Adrenal gland (tissue), 12 donors: ENCODE data around the gene GABRR1. TPM values are rescaled to one million over a fixed set of nuclear protein-coding genes. Genes with fewer than 3 reads are reported as not detected.
"Not testable (repeated sequence)": the region's sequence is repeated elsewhere in the genome, so short reads cannot be mapped to it uniquely, and the experiment has no call there.

Experiments used
- DNase-seq, 7 donors: peaks; one replicate each; pipeline ENCODE4 v3.0.0-alpha.2; 2019 to 2020
- H3K27ac ChIP-seq, 5 donors: fragments of 200-600 bp; sonication (generic) in 4 of 5; 1 replicate in 3 of 5; 2 replicates in 2 of 5; pipeline versions ENCODE4 v1.5.1 to v1.8.0; 2016 to 2020; ENCODE audit warnings: mild to moderate bottlenecking in 1 of 5
- H3K27me3 ChIP-seq: fragments of 200-600 bp; 2 replicates; pipeline ENCODE4 v1.8.0; 2021
- H3K36me3 ChIP-seq, 2 donors: fragments of 200-600 bp; replicated peaks in 1 of 2; 1 replicate in 1 of 2; 2 replicates in 1 of 2; pipeline versions ENCODE4 v1.5.1 to v1.8.0; 2018 to 2022
- H3K4me1 ChIP-seq, 2 donors: fragments of 200-600 bp; replicated peaks in 1 of 2; 1 replicate in 1 of 2; 2 replicates in 1 of 2; pipeline versions ENCODE4 v1.5.1 to v1.8.0; 2018 to 2021
- H3K4me3 ChIP-seq, 4 donors: fragments of 200-600 bp; sonication (generic) in 3 of 4; one replicate each; pipeline ENCODE4 v1.5.1; 2016 to 2018
- H3K9me3 ChIP-seq, 3 donors: fragments of 200-600 bp; sonication (generic) in 1 of 3; replicated peaks in 1 of 3; 1 replicate in 2 of 3; 2 replicates in 1 of 3; pipeline versions ENCODE4 v1.5.1 to v1.8.0; 2016 to 2021
- POLR2A ChIP-seq, 2 donors: fragments of 450-650 bp; IDR thresholded peaks; one replicate each; pipeline ENCODE4 v1.6.1; 2017; ENCODE audit warnings: antibody characterized with exemption in 2 of 2, mild to moderate bottlenecking in 2 of 2, moderate library complexity in 1 of 2
- WGBS, 4 donors: extraction: QIAGEN DNeasy Blood & Tissue Kit in 2 of 4; methylation state at CpG; one replicate each; pipeline versions ENCODE4 v1.1.5 to v1.1.7; 2013 to 2017; 5-methylcytosine and 5-hydroxymethylcytosine counted together
- intact Hi-C, 2 donors: fragments of 100-400 bp; cut with DNase I; formaldehyde crosslinking; loops; one replicate each; pipeline versions ENCODE4 v1.14.1 to v1.15.0; 2022 to 2023
- polyA plus RNA-seq, 3 donors: library from polyadenylated mRNA; stranded (reverse); fragments of 200-250 nt in 2 of 3; fragments of 350-450 nt in 1 of 3; fragmentation: Illumina TruSeq in 1 of 3; extraction: RNeasy Lipid Tissue Mini Kit (QIAGEN cat#74804) in 1 of 3; gene quantifications; one replicate each; pipeline ENCODE4 v1.2.3, GENCODE V29; 2013 to 2014
- total RNA-seq, 9 donors: library from RNA; depleted of rRNA in 4 of 9; stranded (reverse); fragments of >200 nt in 4 of 9; fragments of 120-200 nt in 1 of 9; fragmentation: NEBNext Ultra II Directional in 1 of 9; extraction: Animal tissue kit (Norgen Biotek cat#: 25700) in 1 of 9; gene quantifications; one replicate each; pipeline versions ENCODE4 v1.1.0 to v1.2.4, GENCODE V29; 2013 to 2023
- TF ChIP-seq, protein P1 (sequence below), 6 experiments: fragments of 450-650 bp in 4 of 6; fragments of 200-600 bp in 2 of 6; sonication (generic) in 1 of 6; IDR thresholded peaks; 1 replicate in 5 of 6; 2 replicates in 1 of 6; pipeline versions ENCODE4 v1.5.1 to v1.8.0; 2016 to 2021; ENCODE audit warnings: antibody characterized with exemption in 6 of 6, mild to moderate bottlenecking in 2 of 6, moderate library complexity in 1 of 6
- donor health status: healthy with polysubstance abuse.
- donor health status: Bipolar disorder and iron deficiency.
- donor health status: DM: yes; HTN: yes; CAD: no.
- donor health status: DM: no; HTN: no; CAD: no.
- donor health status: DM: no; HTN: no; CAD: no.
- donor health status: DM: yes; HTN: yes; CAD: no.

The GABRR1 gene
- total and polyA plus RNA-seq, 12 donors = 0.06 TPM; not detected in 11

DNA sequence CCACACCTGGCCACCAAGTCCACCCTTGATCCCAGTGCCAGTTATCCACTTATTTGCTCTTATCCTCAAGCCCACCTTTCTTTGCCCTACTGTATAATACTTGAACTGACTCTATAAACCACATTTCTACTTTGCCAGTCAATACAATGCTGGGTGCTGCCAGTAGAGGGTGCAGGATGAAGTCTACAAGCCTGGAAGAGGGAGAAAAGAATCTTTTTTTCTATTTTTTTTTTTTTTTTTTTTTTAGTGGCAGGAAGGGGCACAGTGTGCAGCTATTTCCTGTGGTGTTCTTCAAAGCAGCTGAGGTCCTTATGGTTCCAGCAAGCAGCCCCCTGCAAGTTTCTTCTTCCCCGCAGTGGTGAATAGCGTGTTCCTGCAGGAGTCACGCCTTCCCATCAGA is 22.2 kb upstream of the GABRR1 start:
- Histone ChIP-seq H3K4me3 (no peak overlapping the region), H3K9me3 (no peaks in the 10 kb centered on the region), H3K4me1 (no peaks in the 10 kb centered on the region), H3K27me3 (peaks cover 4% of the 10 kb centered on the region), H3K36me3 (no peaks in the 10 kb centered on the region), H3K27ac (no peak overlapping the region)
- TF ChIP-seq, protein P1, sequence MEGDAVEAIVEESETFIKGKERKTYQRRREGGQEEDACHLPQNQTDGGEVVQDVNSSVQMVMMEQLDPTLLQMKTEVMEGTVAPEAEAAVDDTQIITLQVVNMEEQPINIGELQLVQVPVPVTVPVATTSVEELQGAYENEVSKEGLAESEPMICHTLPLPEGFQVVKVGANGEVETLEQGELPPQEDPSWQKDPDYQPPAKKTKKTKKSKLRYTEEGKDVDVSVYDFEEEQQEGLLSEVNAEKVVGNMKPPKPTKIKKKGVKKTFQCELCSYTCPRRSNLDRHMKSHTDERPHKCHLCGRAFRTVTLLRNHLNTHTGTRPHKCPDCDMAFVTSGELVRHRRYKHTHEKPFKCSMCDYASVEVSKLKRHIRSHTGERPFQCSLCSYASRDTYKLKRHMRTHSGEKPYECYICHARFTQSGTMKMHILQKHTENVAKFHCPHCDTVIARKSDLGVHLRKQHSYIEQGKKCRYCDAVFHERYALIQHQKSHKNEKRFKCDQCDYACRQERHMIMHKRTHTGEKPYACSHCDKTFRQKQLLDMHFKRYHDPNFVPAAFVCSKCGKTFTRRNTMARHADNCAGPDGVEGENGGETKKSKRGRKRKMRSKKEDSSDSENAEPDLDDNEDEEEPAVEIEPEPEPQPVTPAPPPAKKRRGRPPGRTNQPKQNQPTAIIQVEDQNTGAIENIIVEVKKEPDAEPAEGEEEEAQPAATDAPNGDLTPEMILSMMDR (IDR thresholded peaks at IDR 0.05) = peak in 2 of 6 experiments; percentile 10 to 26
- TF ChIP-seq POLR2A (IDR thresholded peaks at IDR 0.05) = no peak
- intact Hi-C loops = loop anchor here in 1 of 2 donors (5.0 kb wide), 1 partner anchor 257 kb away; no protein-coding TSS in a partner anchor
- no peak for DNase-seq
- WGBS, 4 donors = 77 to 84% (median 82%) methylated on average over 3 of the region's 3 CpGs

DNA sequence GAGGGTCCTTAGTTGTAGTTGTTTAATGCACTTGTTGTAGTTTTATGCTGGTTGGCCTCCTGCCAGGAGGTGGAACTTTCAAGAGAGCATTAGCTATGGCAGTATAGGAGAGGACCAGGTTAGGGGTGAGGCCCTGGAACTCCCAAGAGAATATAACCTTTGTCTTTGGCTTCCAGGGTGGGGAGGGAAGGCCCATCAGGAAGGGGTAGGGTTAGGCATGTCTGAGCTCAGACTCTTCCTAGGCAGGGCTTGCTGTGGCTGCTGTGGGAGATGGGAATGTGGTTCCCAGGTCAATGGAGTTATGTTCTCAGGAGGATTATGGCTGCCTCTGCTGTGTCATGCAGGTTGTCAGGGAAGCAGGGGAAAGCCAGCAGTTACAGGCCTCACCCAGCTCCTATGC is 20.0 kb upstream of the GABRR1 start:
- intact Hi-C loops = loop anchor here in 1 of 2 donors (5.0 kb wide), 1 partner anchor 255 kb away; no protein-coding TSS in a partner anchor
- no peak overlapping the region for H3K4me3 ChIP-seq
- DNase-seq = no peak
- H3K36me3 ChIP-seq = no peaks in the 10 kb centered on the region
- H3K9me3 ChIP-seq = no peaks in the 10 kb centered on the region
- H3K4me1 ChIP-seq = no peaks in the 10 kb centered on the region
- TF ChIP-seq, protein P1 (IDR thresholded peaks at IDR 0.05) = no peak
- no peak for TF ChIP-seq POLR2A (IDR thresholded peaks at IDR 0.05)
- H3K27ac ChIP-seq = no peak overlapping the region
- H3K27me3 ChIP-seq = peaks cover 4% of the 10 kb centered on the region

DNA sequence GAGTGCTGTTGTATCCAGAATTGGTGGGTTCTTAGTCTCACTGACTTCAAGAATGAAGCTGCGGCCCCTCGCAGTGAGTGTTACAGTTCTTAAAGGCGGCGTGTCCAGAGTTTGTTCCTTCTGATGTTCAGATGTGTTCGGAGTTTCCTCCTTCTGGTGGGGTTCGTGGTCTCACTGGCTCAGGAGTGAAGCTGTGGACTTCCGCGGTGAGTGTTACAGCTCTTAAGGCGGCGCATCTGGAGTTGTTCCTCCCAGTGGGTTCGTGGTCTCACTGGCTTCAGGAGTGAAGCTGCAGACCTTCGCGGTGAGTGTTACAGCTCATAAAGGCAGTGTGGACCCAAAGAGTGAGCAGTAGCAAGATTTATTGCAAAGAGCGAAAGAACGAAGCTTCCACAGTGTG is 16.4 kb upstream of the GABRR1 start:
- H3K4me1 ChIP-seq, H3K27me3 ChIP-seq, H3K36me3 ChIP-seq, H3K27ac ChIP-seq, H3K9me3 ChIP-seq, H3K4me3 ChIP-seq, intact Hi-C loops, DNase-seq: not testable (repeated sequence)
- 78 to 90% (median 86%) methylated on average over 14 to 15 of the region's 15 CpGs for WGBS, 4 donors

DNA sequence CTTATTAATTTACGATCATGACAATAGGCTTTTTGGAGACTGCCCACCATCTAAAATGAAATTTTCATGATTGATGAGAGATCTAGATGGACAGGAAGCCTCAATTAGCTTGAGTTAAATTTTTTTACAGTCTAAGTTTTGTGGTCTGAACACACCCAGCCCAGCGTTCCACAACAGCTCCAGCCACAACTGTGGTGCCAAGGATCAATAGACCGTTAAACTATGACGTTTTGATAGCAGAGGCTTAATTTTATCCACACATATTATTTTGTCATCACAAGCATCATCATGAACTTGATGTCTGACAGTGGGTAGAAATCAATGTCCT is 5.5 kb upstream of the GABRR1 start:
- no peak for TF ChIP-seq POLR2A (IDR thresholded peaks at IDR 0.05)
- TF ChIP-seq, protein P1 (IDR thresholded peaks at IDR 0.05) = no peak

DNA sequence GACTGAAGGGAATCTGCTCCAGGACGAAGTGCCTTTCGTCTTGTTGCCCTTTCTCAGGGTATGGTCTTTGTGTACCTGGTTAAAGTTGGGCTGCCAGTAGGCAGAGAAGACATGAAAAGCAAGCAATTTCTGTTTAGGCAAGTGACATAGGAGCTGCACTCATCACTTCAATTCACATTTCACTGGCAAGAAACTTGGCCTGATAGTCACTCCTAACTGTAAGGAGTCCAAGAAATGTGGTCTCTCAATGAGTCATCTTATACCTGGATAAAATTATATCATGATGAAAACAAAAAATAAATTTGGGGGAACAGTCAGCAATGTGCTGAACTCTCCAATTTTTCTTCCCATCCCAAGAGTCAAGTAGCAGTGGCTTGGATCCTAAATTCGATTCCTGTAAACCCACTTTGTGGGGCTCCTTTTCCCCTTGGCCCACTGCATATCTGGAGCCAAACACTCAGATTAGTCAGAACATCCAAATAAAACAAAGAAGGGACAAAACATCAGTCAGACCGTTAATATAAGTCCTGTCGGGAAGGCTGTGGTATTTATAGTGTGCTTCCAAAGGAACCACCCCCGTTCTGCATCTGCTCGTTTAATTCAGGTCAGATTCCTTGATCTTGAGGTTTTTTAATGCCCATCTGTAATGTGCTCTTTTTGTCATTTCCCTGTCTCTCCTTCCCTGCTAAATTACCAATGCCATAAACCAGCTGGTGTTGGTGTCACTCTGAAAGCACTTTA is 5.0 kb upstream of the GABRR1 start:
- no peak for TF ChIP-seq POLR2A (IDR thresholded peaks at IDR 0.05)
- TF ChIP-seq, protein P1 (IDR thresholded peaks at IDR 0.05) = no peak
- H3K9me3 ChIP-seq = no peaks in the 10 kb centered on the region
- no peaks in the 10 kb centered on the region for H3K4me1 ChIP-seq
- H3K27me3 ChIP-seq = no peaks in the 10 kb centered on the region
- no peak overlapping the region for H3K4me3 ChIP-seq
- no peaks in the 10 kb centered on the region for H3K36me3 ChIP-seq
- 39 to 52% (median 44%) methylated on average over 7 of the region's 7 CpGs for WGBS, 4 donors
- DNase-seq = no peak
- intact Hi-C loops = no loop called here
- no peak overlapping the region for H3K27ac ChIP-seq

More for the DNA sequence above, 5.5 kb upstream of the GABRR1 start:
- no peaks in the 10 kb centered on the region for H3K9me3 ChIP-seq
- H3K27me3 ChIP-seq = no peaks in the 10 kb centered on the region
- 72 to 81% (median 76%) methylated on average over 4 of the region's 4 CpGs for WGBS, 4 donors
- H3K4me1 ChIP-seq = no peaks in the 10 kb centered on the region
- H3K4me3 ChIP-seq = no peak overlapping the region
- no peaks in the 10 kb centered on the region for H3K36me3 ChIP-seq
- no peak overlapping the region for H3K27ac ChIP-seq
- intact Hi-C loops = no loop called here
- DNase-seq = no peak
